Erythroblast (primary cell): ENCODE results near the gene CYP4F8.

Source experiments
- GATA1 ChIP-seq: IDR thresholded peaks from 2 replicates; pipeline ENCODE4 v1.6.1; 2011; ENCODE audit warnings: low read depth, mild to moderate bottlenecking, control low read depth, low read length, moderate library complexity
- POLR2A ChIP-seq: IDR thresholded peaks from 2 replicates; pipeline ENCODE4 v1.6.1; 2011; ENCODE audit warnings: mild to moderate bottlenecking, low read length

DNA sequence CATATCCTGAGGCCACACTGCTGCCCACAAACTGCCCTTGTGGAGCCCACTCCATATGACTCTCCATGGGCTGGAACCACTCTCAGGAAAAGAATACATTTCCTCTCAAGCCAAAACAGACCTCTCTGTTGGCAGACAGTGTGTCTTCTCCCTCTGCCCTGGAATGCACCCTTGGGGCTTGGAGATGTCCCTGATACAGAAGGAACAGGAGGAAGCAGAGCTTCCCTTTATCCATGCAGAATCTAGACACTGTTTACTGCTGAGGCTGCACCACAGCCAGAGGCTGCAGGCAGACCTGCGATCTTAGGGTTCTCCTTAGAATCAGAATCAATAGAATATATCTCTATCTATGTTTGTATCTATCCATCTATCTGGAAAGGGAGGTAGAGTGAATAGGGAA is 26.8 kb upstream of the CYP4F8 start:
- no peak for TF ChIP-seq POLR2A
- no peak for TF ChIP-seq GATA1
